Measurements from ENCODE around the gene PDS5B. TPM values are rescaled to one million over a fixed set of nuclear protein-coding genes. Genes with fewer than 3 reads are reported as not detected.
A peak's percentile ranks its signal among the peaks of the same experiment; 100 is the strongest.
"Not testable (repeated sequence)": the region's sequence is repeated elsewhere in the genome, so short reads cannot be mapped to it uniquely, and the experiment has no call there.

The PDS5B gene
- total RNA-seq, 2 donors from 2014 or later: 53.1 to 62.9 TPM

- peaks cover 5 to 8% of the 10 kb centered on the region in 2 donors for H3K9me3 Mint-ChIP-seq
- peaks cover 18 to 30% of the 10 kb centered on the region in 2 donors for H3K36me3 Mint-ChIP-seq
- no peak overlapping the region for H3K27ac Mint-ChIP-seq
- DNase-seq (ENCODE audit: low spot score in 2 of 2) (no peak), ATAC-seq (no peak)
Observed at GRCh38 chr13:32779119-32779518, 192.9 kb downstream of the PDS5B start.

DNA sequence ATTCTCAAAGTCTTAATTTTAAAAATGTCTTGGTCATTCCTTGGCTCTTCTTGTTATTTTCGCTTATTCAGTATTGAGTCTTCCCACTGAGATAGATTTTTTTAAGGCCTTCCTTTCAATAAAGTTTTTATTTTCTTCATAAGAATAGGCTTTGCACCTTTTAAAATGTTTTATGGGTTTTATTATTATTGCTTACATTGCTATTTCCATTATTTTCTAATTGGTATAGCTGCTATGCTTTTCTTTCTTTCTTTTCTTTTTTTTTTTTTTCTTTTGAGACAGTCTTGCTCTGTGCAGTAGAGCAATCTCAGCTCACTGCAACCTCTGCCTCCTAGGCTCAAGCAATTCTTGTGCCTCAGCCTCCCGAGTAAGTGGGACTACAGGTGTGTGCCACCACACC, 195.7 kb downstream of the PDS5B start:
- Mint-ChIP-seq H3K27ac (no peak overlapping the region), H3K9me3 (peaks cover 5 to 8% of the 10 kb centered on the region in 2 donors), H3K36me3 (peaks cover 18 to 40% of the 10 kb centered on the region in 2 donors)
- ATAC-seq (no peak), DNase-seq (ENCODE audit: low spot score in 2 of 2) (no peak)

DNA sequence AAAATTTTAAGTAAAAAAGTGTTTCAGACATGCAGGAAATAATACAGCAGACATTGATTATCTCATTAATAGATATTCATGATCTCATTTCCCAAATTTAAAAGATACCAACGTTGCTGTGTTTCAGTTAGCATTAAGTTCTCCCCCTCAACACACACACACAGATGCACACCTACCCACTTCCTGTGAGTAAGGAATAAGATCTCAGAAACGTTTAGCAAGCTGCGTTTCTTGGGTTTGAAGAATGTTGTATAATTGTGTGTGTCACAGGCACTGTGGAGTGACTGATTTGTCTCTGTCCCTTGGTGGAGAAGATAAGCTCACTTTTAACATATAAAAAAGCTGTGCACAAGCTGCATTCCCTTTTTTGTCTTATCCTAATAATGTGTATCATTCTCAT, 196.8 kb downstream of the PDS5B start:
- Mint-ChIP-seq H3K36me3 (peaks cover 18 to 49% of the 10 kb centered on the region in 2 donors), H3K9me3 (peaks cover 5 to 8% of the 10 kb centered on the region in 2 donors), H3K27ac (peak overlapping the region; percentile 9 to 74)
- ATAC-seq: peak; percentile 91 to 99
- peak in 1 of 2 donors; percentile 17 for DNase-seq (ENCODE audit: low spot score in 2 of 2)

- ATAC-seq (no peak), DNase-seq (ENCODE audit: low spot score in 2 of 2) (no peak)
- Mint-ChIP-seq H3K9me3 (peaks cover 0 to 12% of the 10 kb centered on the region in 2 donors), H3K27ac (peak overlapping the region; percentile 18 to 75), H3K36me3 (peaks cover 0 to 40% of the 10 kb centered on the region in 2 donors)
Observed at GRCh38 chr13:32790731-32791130, 204.5 kb downstream of the PDS5B start.

- H3K9me3 Mint-ChIP-seq: peaks cover 0 to 12% of the 10 kb centered on the region in 2 donors
- peaks cover 0 to 31% of the 10 kb centered on the region in 2 donors for H3K36me3 Mint-ChIP-seq
- peak; percentile 97 to 98 for ATAC-seq
- peak; percentile 56 to 61 for DNase-seq (ENCODE audit: low spot score in 2 of 2)
- H3K27ac Mint-ChIP-seq: peak overlapping the region in 1 of 2 donors; percentile 75
Observed at GRCh38 chr13:32791545-32792172, 205.4 kb downstream of the PDS5B start.

GRCh38 chr13:32796754-32797153, 210.5 kb downstream of the PDS5B start:
- Mint-ChIP-seq H3K36me3 (no peaks in the 10 kb centered on the region), H3K27ac (peak overlapping the region in 1 of 2 donors; percentile 40), H3K9me3 (peaks cover 0 to 8% of the 10 kb centered on the region in 2 donors)
- ATAC-seq: no peak
- DNase-seq (ENCODE audit: low spot score in 2 of 2): no peak

- H3K36me3 Mint-ChIP-seq: no peaks in the 10 kb centered on the region
- DNase-seq (ENCODE audit: low spot score in 2 of 2) (no peak), ATAC-seq (peak in 1 of 2 donors; percentile 32)
- no peak overlapping the region for H3K27ac Mint-ChIP-seq
- peaks cover 0 to 8% of the 10 kb centered on the region in 2 donors for H3K9me3 Mint-ChIP-seq
Observed at GRCh38 chr13:32802159-32802558, 215.9 kb downstream of the PDS5B start.

GRCh38 chr13:32804673-32805230, 218.5 kb downstream of the PDS5B start:
- no peak overlapping the region for H3K27ac Mint-ChIP-seq
- peaks cover 0 to 4% of the 10 kb centered on the region in 2 donors for H3K9me3 Mint-ChIP-seq
- H3K36me3 Mint-ChIP-seq: no peaks in the 10 kb centered on the region
- DNase-seq (ENCODE audit: low spot score in 2 of 2) (no peak), ATAC-seq (no peak)

DNA sequence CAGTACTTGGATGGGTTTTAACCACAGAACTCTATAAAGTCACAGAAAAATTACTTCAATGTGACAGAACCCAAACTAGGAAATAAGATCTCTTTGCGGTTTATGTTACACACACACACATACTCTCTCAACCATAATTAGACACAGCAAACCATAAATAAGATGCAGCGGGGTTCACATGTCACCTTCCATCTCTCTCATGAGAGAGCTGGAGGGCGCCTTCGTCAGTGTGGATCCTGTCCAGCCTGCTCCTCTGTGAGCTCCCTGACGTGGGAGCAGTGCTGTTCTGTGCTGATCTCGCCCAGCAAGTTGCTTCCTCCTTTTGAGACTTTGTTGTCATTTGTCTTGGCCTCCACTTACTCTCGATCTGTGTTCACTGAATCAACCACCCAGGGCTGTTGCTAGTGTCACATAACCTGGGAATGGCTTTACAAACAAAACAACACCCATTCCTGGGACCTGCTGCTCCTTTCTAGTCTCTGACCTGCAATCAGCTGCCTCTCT, 225.1 kb downstream of the PDS5B start:
- peak overlapping the region in 1 of 2 donors; percentile 62 for H3K27ac Mint-ChIP-seq
- DNase-seq (ENCODE audit: low spot score in 2 of 2) (no peak), ATAC-seq (peak; percentile 71)
- H3K36me3 Mint-ChIP-seq: peaks cover 8 to 13% of the 10 kb centered on the region in 2 donors
- H3K9me3 Mint-ChIP-seq: peaks cover 10 to 13% of the 10 kb centered on the region in 2 donors

- H3K9me3 Mint-ChIP-seq: no peaks in the 10 kb centered on the region
- no peak overlapping the region for H3K27ac Mint-ChIP-seq
- ATAC-seq (no peak), DNase-seq (ENCODE audit: low spot score in 2 of 2) (no peak)
- H3K36me3 Mint-ChIP-seq: no peaks in the 10 kb centered on the region
Observed at GRCh38 chr13:32821149-32821688, 235.0 kb downstream of the PDS5B start.

- no peak for DNase-seq (ENCODE audit: low spot score in 2 of 2)
- no peak for ATAC-seq
Observed at GRCh38 chr13:32822771-32823170, 236.5 kb downstream of the PDS5B start.

GRCh38 chr13:32823597-32823996, 237.3 kb downstream of the PDS5B start:
- H3K9me3 Mint-ChIP-seq: no peaks in the 10 kb centered on the region
- H3K36me3 Mint-ChIP-seq: no peaks in the 10 kb centered on the region
- no peak for ATAC-seq
- DNase-seq (ENCODE audit: low spot score in 2 of 2): no peak
- H3K27ac Mint-ChIP-seq: no peak overlapping the region

More at GRCh38 chr13:32822771-32823170, 236.5 kb downstream of the PDS5B start:
- no peak overlapping the region for H3K27ac Mint-ChIP-seq
- H3K36me3 Mint-ChIP-seq: no peaks in the 10 kb centered on the region
- no peaks in the 10 kb centered on the region for H3K9me3 Mint-ChIP-seq

- no peak overlapping the region for H3K27ac Mint-ChIP-seq
- no peaks in the 10 kb centered on the region for H3K9me3 Mint-ChIP-seq
- no peak for ATAC-seq
- H3K36me3 Mint-ChIP-seq: no peaks in the 10 kb centered on the region
- DNase-seq (ENCODE audit: low spot score in 2 of 2): no peak
Observed at GRCh38 chr13:32824061-32824460, 237.8 kb downstream of the PDS5B start.

DNA sequence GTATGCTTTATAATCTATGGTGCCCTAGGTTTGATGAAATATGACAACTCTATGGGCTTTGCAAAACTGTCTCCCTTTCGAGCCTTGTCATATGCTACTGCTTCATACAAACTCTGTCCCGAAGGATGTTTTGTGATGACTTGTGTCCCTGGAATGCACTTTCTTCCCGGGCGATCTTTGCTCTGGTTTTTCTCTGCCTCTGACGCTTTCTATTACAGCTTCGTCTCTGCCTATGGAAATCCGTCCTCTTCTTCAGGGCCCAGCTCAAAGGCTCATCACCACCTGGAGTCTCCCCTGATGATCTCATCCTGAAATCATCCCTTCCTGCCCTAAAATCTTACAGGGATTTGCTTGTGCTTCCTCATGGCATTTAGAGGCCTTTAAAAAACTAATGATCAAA, 238.4 kb downstream of the PDS5B start:
- DNase-seq (ENCODE audit: low spot score in 2 of 2) (no peak), ATAC-seq (no peak)
- Mint-ChIP-seq H3K27ac (no peak overlapping the region), H3K36me3 (no peaks in the 10 kb centered on the region), H3K9me3 (no peaks in the 10 kb centered on the region)

DNA sequence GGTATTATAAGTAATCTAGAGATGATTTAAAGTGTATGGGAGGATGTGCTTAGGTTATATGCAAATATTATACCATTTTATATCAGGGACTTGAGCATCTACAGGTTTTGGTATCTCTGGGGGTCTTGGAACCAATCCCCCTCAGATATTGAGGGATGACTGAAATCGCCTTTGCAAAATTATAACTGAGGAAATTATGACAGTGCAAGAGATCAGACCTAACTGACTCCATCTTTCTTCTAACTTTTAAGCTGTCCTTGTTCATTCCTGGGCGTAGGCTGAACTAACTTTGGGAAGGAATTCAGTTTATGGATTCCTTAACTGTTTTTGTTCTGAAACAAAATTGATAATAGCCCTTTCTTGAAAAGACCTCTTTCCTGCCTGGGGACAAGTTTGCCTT, 239.2 kb downstream of the PDS5B start:
- Mint-ChIP-seq H3K36me3 (no peaks in the 10 kb centered on the region), H3K27ac (no peak overlapping the region), H3K9me3 (no peaks in the 10 kb centered on the region)
- DNase-seq (ENCODE audit: low spot score in 2 of 2) (no peak), ATAC-seq (no peak)

DNA sequence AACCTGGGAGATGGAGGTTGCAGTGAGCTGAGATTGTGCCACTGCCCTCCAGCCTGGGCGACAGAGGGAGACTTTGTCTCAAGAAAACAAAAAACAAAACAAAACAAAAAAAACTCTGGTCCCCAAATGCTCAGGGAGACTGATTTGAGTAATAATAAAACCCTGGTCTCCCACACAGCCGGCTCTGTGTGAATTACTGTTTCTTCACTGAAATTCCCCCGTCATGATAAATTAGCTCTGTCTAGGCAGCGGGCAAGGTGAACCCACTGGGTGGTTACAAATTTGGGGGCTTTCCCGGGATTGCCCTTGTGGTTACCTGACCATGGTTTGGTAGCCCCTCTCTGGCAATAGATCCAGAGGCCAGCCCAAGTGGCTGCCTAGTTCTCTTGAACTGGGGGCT, 240.1 kb downstream of the PDS5B start:
- DNase-seq (ENCODE audit: low spot score in 2 of 2); H3K36me3 Mint-ChIP-seq; H3K27ac Mint-ChIP-seq; ATAC-seq; H3K9me3 Mint-ChIP-seq: not testable (repeated sequence)
